ENCODE results near the gene MGAT4B. TPM values are rescaled to one million over a fixed set of nuclear protein-coding genes. Genes with fewer than 3 reads are reported as not detected.

The MGAT4B gene
- total RNA-seq, 1 experiment from 2014 or later, result 406 TPM

- peak overlapping the region; percentile 57 for H3K27ac ChIP-seq (ENCODE audit: low read length)
- intact Hi-C loops (cut with micrococcal nuclease; ENCODE audit: unreplicated experiment), result no loop called here
- peaks cover 21% of the 10 kb centered on the region for H3K36me3 ChIP-seq (ENCODE audit: control insufficient read depth, insufficient read depth, low read length)
- H3K4me1 ChIP-seq (ENCODE audit: control insufficient read depth, insufficient read depth, low read length), result peaks cover 72% of the 10 kb centered on the region
- H3K27me3 ChIP-seq (ENCODE audit: control insufficient read depth, insufficient read depth, low read length), result no peaks in the 10 kb centered on the region
- H3K4me3 ChIP-seq (ENCODE audit: low read depth in 2 of 2, low read length in 2 of 2), result no peak overlapping the region
- ATAC-seq, result no peak
- POLR2A ChIA-PET, result no interaction called here
- H3K9me3 ChIP-seq (ENCODE audit: control insufficient read depth, insufficient read depth, low read depth, low read length), result no peaks in the 10 kb centered on the region
- in situ Hi-C loops (cut with HindIII; ENCODE audit: low pct_unique_long_range_greater_than_20kb, low sequenced_read_pairs), result no loop called here
- no peak for TF ChIP-seq REST (IDR thresholded peaks at IDR 0.05; ENCODE audit: insufficient read depth in 1 of 2, low read depth in 2 of 2, low read length in 1 of 2)
- TF ChIP-seq SIN3A (IDR thresholded peaks at IDR 0.05; ENCODE audit: borderline replicate concordance, insufficient read depth, low read depth, low read length), result no peak
- no peak for TF ChIP-seq TCF7L2 (IDR thresholded peaks at IDR 0.05; ENCODE audit: low read depth, low read length)
- TF ChIP-seq CTCF (IDR thresholded peaks at IDR 0.05), result no peak
- no peak; the same call in 1 of the 2 replicates for TF ChIP-seq POLR2AphosphoS5 (IDR thresholded peaks at IDR 0.05; ENCODE audit: low read depth, low read length)
- CTCF ChIA-PET, result interaction anchor here (0.6 to 2.0 kb wide), 2 partner anchors 27 to 1356 kb away, joined by 12 to 16 read pairs; no protein-coding TSS in a partner anchor
- BruUV-seq (replicated peaks), result TSS peak; percentile 29
- no peak for DNase-seq (ENCODE audit: low read depth, low spot score)
These were observed 22.2 kb upstream of the MGAT4B start for GRCh38 chr5:179828756-179829421.

GRCh38 chr5:179827680-179828079 is 21.0 kb upstream of the MGAT4B start:
- Histone ChIP-seq H3K9me3 (ENCODE audit: control insufficient read depth, insufficient read depth, low read depth, low read length) (no peaks in the 10 kb centered on the region), H3K36me3 (ENCODE audit: control insufficient read depth, insufficient read depth, low read length) (peaks cover 16% of the 10 kb centered on the region), H3K4me3 (ENCODE audit: low read depth in 2 of 2, low read length in 2 of 2) (no peak overlapping the region), H3K27ac (ENCODE audit: low read length) (peak overlapping the region; percentile 49), H3K4me1 (ENCODE audit: control insufficient read depth, insufficient read depth, low read length) (peaks cover 69% of the 10 kb centered on the region), H3K27me3 (ENCODE audit: control insufficient read depth, insufficient read depth, low read length) (no peaks in the 10 kb centered on the region)
- ATAC-seq (peak; percentile 65), DNase-seq (ENCODE audit: low read depth, low spot score) (no peak)
- no TSS peak for BruUV-seq (replicated peaks)
- TF ChIP-seq TCF7L2 (IDR thresholded peaks at IDR 0.05; ENCODE audit: low read depth, low read length) (peak; percentile 88), POLR2AphosphoS5 (IDR thresholded peaks at IDR 0.05; ENCODE audit: low read depth, low read length) (peak; percentile 74), SIN3A (IDR thresholded peaks at IDR 0.05; ENCODE audit: borderline replicate concordance, insufficient read depth, low read depth, low read length) (no peak)
- intact Hi-C loops (cut with micrococcal nuclease; ENCODE audit: unreplicated experiment) (no loop called here), in situ Hi-C loops (cut with HindIII; ENCODE audit: low pct_unique_long_range_greater_than_20kb, low sequenced_read_pairs) (no loop called here)
- CTCF ChIA-PET, result interaction anchor here (1.6 kb wide), 1 partner anchor 26 kb away, joined by 3 read pairs; no protein-coding TSS in a partner anchor
- POLR2A ChIA-PET, result interaction anchor here (0.5 to 0.6 kb wide), 3 partner anchors 8 to 150 kb away, joined by 6 to 17 read pairs (median 9); no protein-coding TSS in a partner anchor

All from Panc1 (cell line).